Measurements from ENCODE around the gene CLTCL1. TPM values are rescaled to one million over a fixed set of nuclear protein-coding genes. Genes with fewer than 3 reads are reported as not detected.

The CLTCL1 gene
- total RNA-seq, 1 experiment from 2014 or later = 21.7 TPM

GRCh38 chr22:19132693-19133400 lies 158.7 kb downstream of the CLTCL1 start:
- intact Hi-C loops (cut with micrococcal nuclease) = no loop called here
- Mint-ChIP-seq H3K4me1 (ENCODE audit: insufficient read depth, unreplicated experiment) (peaks cover 11% of the 10 kb centered on the region), H3K4me3 (ENCODE audit: unreplicated experiment) (no peak overlapping the region), H3K27me3 (ENCODE audit: insufficient read depth, unreplicated experiment) (no peaks in the 10 kb centered on the region), H3K9me3 (ENCODE audit: unreplicated experiment) (no peaks in the 10 kb centered on the region), H3K27ac (ENCODE audit: low read depth, unreplicated experiment) (no peak overlapping the region), H3K36me3 (ENCODE audit: insufficient read depth, unreplicated experiment) (peaks cover 30% of the 10 kb centered on the region)
- DNase-seq (ENCODE audit: unreplicated experiment) = no peak
- no TSS peak for BruUV-seq (replicated peaks)
- ChIA-PET CTCF (interaction anchor here (0.5 to 1.4 kb wide), 2 partner anchors 12 to 356 kb away, joined by 3 to 5 read pairs; partner anchors contain the start of gene ESS2), POLR2A (interaction anchor here (0.8 kb wide), 1 partner anchor 10 kb away, joined by 4 read pairs; the partner anchor contains the start of gene DGCR2)
- TF ChIP-seq CTCF (IDR thresholded peaks at IDR 0.05; ENCODE audit: unreplicated experiment) = no peak

GRCh38 chr22:19132153-19132552 lies 159.4 kb downstream of the CLTCL1 start:
- Mint-ChIP-seq H3K27ac (ENCODE audit: low read depth, unreplicated experiment) (no peak overlapping the region), H3K4me3 (ENCODE audit: unreplicated experiment) (no peak overlapping the region), H3K4me1 (ENCODE audit: insufficient read depth, unreplicated experiment) (peaks cover 11% of the 10 kb centered on the region), H3K9me3 (ENCODE audit: unreplicated experiment) (no peaks in the 10 kb centered on the region), H3K36me3 (ENCODE audit: insufficient read depth, unreplicated experiment) (peaks cover 30% of the 10 kb centered on the region), H3K27me3 (ENCODE audit: insufficient read depth, unreplicated experiment) (no peaks in the 10 kb centered on the region)
- intact Hi-C loops (cut with micrococcal nuclease) = no loop called here
- DNase-seq (ENCODE audit: unreplicated experiment) = no peak
- no peak for TF ChIP-seq CTCF (IDR thresholded peaks at IDR 0.05; ENCODE audit: unreplicated experiment)
- CTCF ChIA-PET = interaction anchor here (1.4 kb wide), 1 partner anchor 13 kb away, joined by 6 read pairs; the partner anchor contains the start of gene ESS2
- BruUV-seq (replicated peaks) = no TSS peak
- POLR2A ChIA-PET = no interaction called here

- Mint-ChIP-seq H3K9me3 (ENCODE audit: unreplicated experiment) (no peaks in the 10 kb centered on the region), H3K27ac (ENCODE audit: low read depth, unreplicated experiment) (no peak overlapping the region), H3K36me3 (ENCODE audit: insufficient read depth, unreplicated experiment) (peaks cover 30% of the 10 kb centered on the region), H3K4me1 (ENCODE audit: insufficient read depth, unreplicated experiment) (peaks cover 11% of the 10 kb centered on the region), H3K27me3 (ENCODE audit: insufficient read depth, unreplicated experiment) (no peaks in the 10 kb centered on the region), H3K4me3 (ENCODE audit: unreplicated experiment) (no peak overlapping the region)
- ChIA-PET POLR2A (interaction anchor here (2.2 kb wide), 1 partner anchor 10 kb away, joined by 10 read pairs; the partner anchor contains the start of gene DGCR2), CTCF (interaction anchor here (1.4 kb wide), 1 partner anchor 13 kb away, joined by 6 read pairs; the partner anchor contains the start of gene ESS2)
- intact Hi-C loops (cut with micrococcal nuclease) = no loop called here
- no peak for TF ChIP-seq CTCF (IDR thresholded peaks at IDR 0.05; ENCODE audit: unreplicated experiment)
- no peak for DNase-seq (ENCODE audit: unreplicated experiment)
- no TSS peak for BruUV-seq (replicated peaks)
These were observed 159.9 kb downstream of the CLTCL1 start for GRCh38 chr22:19131685-19132015.

GRCh38 chr22:19130959-19131684 lies 160.4 kb downstream of the CLTCL1 start, which contains the start of gene TSSK2:
TSS of gene TSSK2 (plus strand) at chr22:19131308. CDS start at chr22:19131400, 92 bp downstream.
- H3K27ac Mint-ChIP-seq (ENCODE audit: low read depth, unreplicated experiment) = no peak within 1 kb of the TSS
- ChIA-PET POLR2A (interaction anchor here (1.2 to 2.5 kb wide), 3 partner anchors 10 to 15 kb away, joined by 4 to 18 read pairs (median 10); partner anchors contain the start of genes DGCR2 and ESS2), CTCF (interaction anchor here (1.4 kb wide), 1 partner anchor 14 kb away, joined by 6 read pairs; the partner anchor contains the start of gene ESS2)
- H3K36me3 Mint-ChIP-seq (ENCODE audit: insufficient read depth, unreplicated experiment) = peaks cover 28% of the 10 kb centered on the region
- BruUV-seq (replicated peaks) = no TSS peak
- no peak for TF ChIP-seq CTCF (IDR thresholded peaks at IDR 0.05; ENCODE audit: unreplicated experiment)
- no peaks in the 10 kb centered on the region for H3K9me3 Mint-ChIP-seq (ENCODE audit: unreplicated experiment)
- H3K27me3 Mint-ChIP-seq (ENCODE audit: insufficient read depth, unreplicated experiment) = no peaks in the 10 kb centered on the region
- intact Hi-C loops (cut with micrococcal nuclease) = no loop called here
- no peak within 1 kb of the TSS for H3K4me3 Mint-ChIP-seq (ENCODE audit: unreplicated experiment)
- DNase-seq (ENCODE audit: unreplicated experiment) = no peak
- peaks cover 11% of the 10 kb centered on the region for H3K4me1 Mint-ChIP-seq (ENCODE audit: insufficient read depth, unreplicated experiment)

Measured in MCF 10A (cell line).